Lung (tissue), 16 donors: ENCODE results near the gene MMD. TPM values are rescaled to one million over a fixed set of nuclear protein-coding genes. Genes with fewer than 3 reads are reported as not detected.
A peak's percentile ranks its signal among the peaks of the same experiment; 100 is the strongest.
"Not testable (repeated sequence)": the region's sequence is repeated elsewhere in the genome, so short reads cannot be mapped to it uniquely, and the experiment has no call there.

ENCODE experiments used
- ATAC-seq: fragments of 200-7000 bp; cut with Tn5 transposase; one replicate; pipeline ENCODE4 v1.9.1; 2020; ENCODE audit warnings: moderate number of reproducible peaks; ENCODE audit not compliant: insufficient read depth, low FRiP score
- DNase-seq, 3 donors: peaks; one replicate each; pipeline ENCODE4 v3.0.0-alpha.2; 2013 to 2017
- H3K27ac ChIP-seq, 2 donors: one replicate each; pipeline ENCODE4 v1.5.1; 2013; ENCODE audit warnings: mild to moderate bottlenecking in 2 of 2, moderate library complexity in 2 of 2, control low read depth in 1 of 2, inconsistent platforms in 1 of 2, low read depth in 1 of 2, low read length in 1 of 2
- H3K27me3 ChIP-seq, 3 donors: one replicate each; pipeline ENCODE4 v1.5.1; 2013; ENCODE audit warnings: low read length in 2 of 3; ENCODE audit not compliant: control insufficient read depth in 3 of 3, insufficient read depth in 3 of 3
- H3K36me3 ChIP-seq, 4 donors: one replicate each; pipeline ENCODE4 v1.5.1; 2013; ENCODE audit warnings: low read length in 4 of 4, mild to moderate bottlenecking in 1 of 4, moderate library complexity in 1 of 4; ENCODE audit not compliant: control insufficient read depth in 4 of 4, insufficient read depth in 4 of 4
- H3K4me1 ChIP-seq, 5 donors: one replicate each; pipeline ENCODE4 v1.5.1; 2013; ENCODE audit warnings: low read length in 5 of 5, mild to moderate bottlenecking in 2 of 5, moderate library complexity in 1 of 5; ENCODE audit not compliant: control insufficient read depth in 5 of 5, insufficient read depth in 5 of 5
- H3K4me3 ChIP-seq: one replicate; pipeline ENCODE4 v1.5.1; 2013; ENCODE audit warnings: mild to moderate bottlenecking, control low read depth, moderate library complexity
- H3K9ac ChIP-seq, 2 donors: one replicate each; pipeline ENCODE4 v1.5.1; 2013; ENCODE audit warnings: low read length in 2 of 2, control low read depth in 1 of 2; ENCODE audit not compliant: insufficient read depth in 1 of 2
- H3K9me3 ChIP-seq, 4 donors: one replicate each; pipeline ENCODE4 v1.5.1; 2013; ENCODE audit warnings: low read length in 3 of 4, mild to moderate bottlenecking in 1 of 4, moderate library complexity in 1 of 4; ENCODE audit not compliant: control insufficient read depth in 4 of 4, insufficient read depth in 3 of 4
- WGBS, 2 donors: extraction: QIAGEN DNeasy Blood & Tissue Kit; methylation state at CpG; one replicate each; pipeline ENCODE4 v1.1.7; 2013; 5-methylcytosine and 5-hydroxymethylcytosine counted together
- long read RNA-seq, 5 donors: transcript quantifications; one replicate each; lab custom pipeline, GENCODE V29; 2026
- polyA plus RNA-seq, 2 donors: library from polyadenylated mRNA; stranded (reverse); fragments of 200-250 nt; gene quantifications; one replicate each; pipeline ENCODE4 v1.2.1, GENCODE V29; 2013
- total RNA-seq, 2 donors: library from RNA; depleted of rRNA in 1 of 2; stranded (reverse); fragments of >200 nt in 1 of 2; gene quantifications; one replicate each; pipeline ENCODE4 v1.2.1, GENCODE V29; 2014 to 2021
- TF ChIP-seq, protein P1 (sequence below): IDR thresholded peaks from 2 replicates; pipeline ENCODE4 v1.5.1; 2012; ENCODE audit warnings: mild to moderate bottlenecking; ENCODE audit errors: control extremely low read depth, extremely low read depth
- donor health status: control.
- donor health status: control.
- donor health status: Bipolar disorder and iron deficiency.
- donor health status: healthy.
- donor health status: DM: yes; HTN: yes; CAD: no.

MMD gene
- total RNA-seq (10 to 100 TPM; 15.8 to 19.0 TPM), polyA plus RNA-seq (10 to 100 TPM; 10.9 to 11.1 TPM)
- long read RNA-seq, donor 1, transcript MMD-201 (7 exons, 2,735 nt) = major isoform, 11 of 13 reads
- long read RNA-seq, donor 1, partial matches to known transcripts = 0 of 13 reads
- long read RNA-seq, donor 1, other reads (novel, unspliced or antisense) = 0 of 13 reads
- long read RNA-seq, donor 2, partial matches to known transcripts = 0 of 1 reads
- long read RNA-seq, donor 2, other reads (novel, unspliced or antisense) = 0 of 1 reads
- long read RNA-seq, donor 3, partial matches to known transcripts = 0 of 3 reads
- long read RNA-seq, donor 3, other reads (novel, unspliced or antisense) = 0 of 3 reads
- long read RNA-seq, donor 4 = 0 reads
- long read RNA-seq, donor 5, transcript MMD-201 (7 exons, 2,735 nt) = major isoform, 5 of 7 reads
- long read RNA-seq, donor 5, partial matches to known transcripts = 0 of 7 reads
- long read RNA-seq, donor 5, other reads (novel, unspliced or antisense) = 0 of 7 reads

GRCh38 chr17:55421179-55421934 lies at the start of gene MMD:
Gene MMD (minus strand): TSS chr17:55421835. CDS start chr17:55421695, 140 bp downstream.
- WGBS, 2 donors = 1% methylated on average over 53 to 62 of the region's 62 CpGs
- TF ChIP-seq, protein P1, sequence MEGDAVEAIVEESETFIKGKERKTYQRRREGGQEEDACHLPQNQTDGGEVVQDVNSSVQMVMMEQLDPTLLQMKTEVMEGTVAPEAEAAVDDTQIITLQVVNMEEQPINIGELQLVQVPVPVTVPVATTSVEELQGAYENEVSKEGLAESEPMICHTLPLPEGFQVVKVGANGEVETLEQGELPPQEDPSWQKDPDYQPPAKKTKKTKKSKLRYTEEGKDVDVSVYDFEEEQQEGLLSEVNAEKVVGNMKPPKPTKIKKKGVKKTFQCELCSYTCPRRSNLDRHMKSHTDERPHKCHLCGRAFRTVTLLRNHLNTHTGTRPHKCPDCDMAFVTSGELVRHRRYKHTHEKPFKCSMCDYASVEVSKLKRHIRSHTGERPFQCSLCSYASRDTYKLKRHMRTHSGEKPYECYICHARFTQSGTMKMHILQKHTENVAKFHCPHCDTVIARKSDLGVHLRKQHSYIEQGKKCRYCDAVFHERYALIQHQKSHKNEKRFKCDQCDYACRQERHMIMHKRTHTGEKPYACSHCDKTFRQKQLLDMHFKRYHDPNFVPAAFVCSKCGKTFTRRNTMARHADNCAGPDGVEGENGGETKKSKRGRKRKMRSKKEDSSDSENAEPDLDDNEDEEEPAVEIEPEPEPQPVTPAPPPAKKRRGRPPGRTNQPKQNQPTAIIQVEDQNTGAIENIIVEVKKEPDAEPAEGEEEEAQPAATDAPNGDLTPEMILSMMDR = no peak
- peak within 1 kb of the TSS; percentile 94 for H3K4me3 ChIP-seq
- peaks cover 3 to 15% (median 9%) of the 10 kb centered on the region in 5 donors for H3K4me1 ChIP-seq
- H3K27ac ChIP-seq = peak within 1 kb of the TSS; percentile 66 to 92
- no peak for ATAC-seq
- H3K9me3 ChIP-seq = peaks cover 0 to 2% (median 0%) of the 10 kb centered on the region in 4 donors
- peak in 1 of 3 donors; percentile 60 for DNase-seq
- peak within 1 kb of the TSS; percentile 78 to 90 for H3K9ac ChIP-seq
- no peaks in the 10 kb centered on the region for H3K27me3 ChIP-seq
- H3K36me3 ChIP-seq = no peaks in the 10 kb centered on the region

- H3K4me3 ChIP-seq = no peak overlapping the region
- no peak overlapping the region for H3K27ac ChIP-seq
- TF ChIP-seq, protein P1 = no peak
- H3K27me3 ChIP-seq = no peaks in the 10 kb centered on the region
- peak in 1 of 3 donors; percentile 49 for DNase-seq
- no peaks in the 10 kb centered on the region for H3K36me3 ChIP-seq
- H3K9ac ChIP-seq = no peak overlapping the region
- WGBS, 2 donors = 53 to 62% methylated on average over 7 of the region's 7 CpGs
- no peaks in the 10 kb centered on the region for H3K9me3 ChIP-seq
- ATAC-seq = no peak
- H3K4me1 ChIP-seq = peaks cover 0 to 5% (median 0%) of the 10 kb centered on the region in 5 donors
Observed at GRCh38 chr17:55466671-55467070, 45.0 kb upstream of the MMD start.

- H3K4me3 ChIP-seq, H3K27me3 ChIP-seq, H3K4me1 ChIP-seq, H3K9ac ChIP-seq, ATAC-seq, DNase-seq, H3K27ac ChIP-seq, H3K36me3 ChIP-seq, H3K9me3 ChIP-seq: not testable (repeated sequence)
- 93 to 96% methylated on average over 4 of the region's 4 CpGs for WGBS, 2 donors
Observed at GRCh38 chr17:55465771-55466170, 44.1 kb upstream of the MMD start.

DNA sequence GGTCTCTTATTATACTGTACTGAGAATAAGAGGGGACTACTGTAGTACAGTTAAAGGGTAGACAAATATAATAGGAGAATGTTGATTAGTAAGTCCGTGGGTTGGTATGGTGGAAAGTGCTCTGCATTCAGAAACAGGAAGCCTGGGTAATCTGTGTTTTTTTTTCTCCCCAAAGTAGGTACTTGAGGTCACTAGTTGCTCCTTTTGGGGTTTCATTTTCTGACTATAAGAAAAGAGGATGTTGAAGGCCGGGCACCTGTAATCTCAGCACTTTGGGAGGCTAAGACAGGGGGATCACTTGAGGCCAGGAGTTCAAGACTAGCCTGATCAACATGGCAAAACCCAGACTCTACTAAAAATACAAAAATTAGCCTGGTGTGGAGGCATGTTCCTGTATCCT lies 42.0 kb upstream of the MMD start:
- 14 to 44% methylated on average over 2 of the region's 2 CpGs for WGBS, 2 donors

More for the DNA sequence above, 42.0 kb upstream of the MMD start:
- no peak overlapping the region for H3K9ac ChIP-seq
- peaks cover 0 to 5% (median 0%) of the 10 kb centered on the region in 5 donors for H3K4me1 ChIP-seq
- ATAC-seq (no peak), DNase-seq (no peak)
- no peak overlapping the region for H3K4me3 ChIP-seq
- no peaks in the 10 kb centered on the region for H3K9me3 ChIP-seq
- TF ChIP-seq, protein P1 = no peak
- H3K36me3 ChIP-seq = no peaks in the 10 kb centered on the region
- no peak overlapping the region for H3K27ac ChIP-seq
- H3K27me3 ChIP-seq = no peaks in the 10 kb centered on the region
